Fibroblast of skin of scalp (primary cell): ENCODE results near the gene TNFRSF18. TPM values are rescaled to one million over a fixed set of nuclear protein-coding genes. Genes with fewer than 3 reads are reported as not detected.
"Not testable (repeated sequence)": the region's sequence is repeated elsewhere in the genome, so short reads cannot be mapped to it uniquely, and the experiment has no call there.

Experiments used
- DNase-seq: peaks from one replicate; pipeline ENCODE4 v3.0.0-alpha.2; 2013
- polyA plus RNA-seq, 2 experiments: library from polyadenylated mRNA; unstranded; fragments of 120-200 nt; gene quantifications; one replicate each; pipeline ENCODE4 v1.2.1, GENCODE V29; 2013; ENCODE audit not compliant: insufficient read length in 2 of 2

Gene TNFRSF18
- polyA plus RNA-seq (2013, experiment 1 of 2; ENCODE audit: insufficient read length) = 0.31 TPM
- polyA plus RNA-seq (2013, experiment 2 of 2; ENCODE audit: insufficient read length) = 0.49 TPM

GRCh38 chr1:1206376-1206965 is at the start of gene TNFRSF18:
Gene TNFRSF18 (minus strand): TSS chr1:1206592. CDS start chr1:1206571, 21 bp downstream.
- no peak for DNase-seq

- no peak for DNase-seq
Observed at GRCh38 chr1:1255611-1256010, 49.2 kb upstream of the TNFRSF18 start.

GRCh38 chr1:1255078-1255477 is 48.7 kb upstream of the TNFRSF18 start:
- DNase-seq = no peak

- DNase-seq = no peak
Observed at GRCh38 chr1:1254667-1254998, 48.2 kb upstream of the TNFRSF18 start.

- DNase-seq = no peak
Observed at GRCh38 chr1:1253972-1254666, 47.7 kb upstream of the TNFRSF18 start.

- no peak for DNase-seq
Observed at GRCh38 chr1:1253314-1253713, 46.9 kb upstream of the TNFRSF18 start.

GRCh38 chr1:1250786-1251284 is 44.4 kb upstream of the TNFRSF18 start:
- DNase-seq = no peak

GRCh38 chr1:1248009-1248913 is 41.9 kb upstream of the TNFRSF18 start:
- DNase-seq = not testable (repeated sequence)

GRCh38 chr1:1247341-1247913 is 41.0 kb upstream of the TNFRSF18 start:
- no peak for DNase-seq

GRCh38 chr1:1246577-1247340 is 40.4 kb upstream of the TNFRSF18 start, which contains the start of gene C1QTNF12:
Gene C1QTNF12 (minus strand): TSS chr1:1246722. CDS start chr1:1246690, 32 bp downstream.
- no peak for DNase-seq

- DNase-seq = no peak
Observed at GRCh38 chr1:1245817-1246576, 39.6 kb upstream of the TNFRSF18 start.

- DNase-seq = no peak
Observed at GRCh38 chr1:1245178-1245816, 38.9 kb upstream of the TNFRSF18 start.

- DNase-seq = no peak
Observed at GRCh38 chr1:1244192-1244811, 37.9 kb upstream of the TNFRSF18 start.

GRCh38 chr1:1243807-1244191 is 37.4 kb upstream of the TNFRSF18 start:
- DNase-seq = no peak

GRCh38 chr1:1243266-1243660 is 36.9 kb upstream of the TNFRSF18 start:
- DNase-seq = no peak

- no peak for DNase-seq
Observed at GRCh38 chr1:1242461-1243265, 36.3 kb upstream of the TNFRSF18 start.

GRCh38 chr1:1241588-1242219 is 35.3 kb upstream of the TNFRSF18 start:
- no peak for DNase-seq

GRCh38 chr1:1240822-1241587 is 34.6 kb upstream of the TNFRSF18 start:
- no peak for DNase-seq
